Esophagus squamous epithelium (tissue), 5 donors: Measurements from ENCODE around the gene MAP4K4. TPM values are rescaled to one million over a fixed set of nuclear protein-coding genes. Genes with fewer than 3 reads are reported as not detected.
"Not testable (repeated sequence)": the region's sequence is repeated elsewhere in the genome, so short reads cannot be mapped to it uniquely, and the experiment has no call there.

ENCODE experiments used
- DNase-seq: peaks from one replicate; lab custom pipeline; 2025; lab: John Stamatoyannopoulos, UW
- H3K27ac ChIP-seq, 4 donors: fragments of 200-600 bp; sonication (generic); one replicate each; pipeline ENCODE4 v1.5.1; 2016 to 2019; ENCODE audit warnings: mild to moderate bottlenecking in 1 of 4
- H3K27me3 ChIP-seq, 4 donors: fragments of 200-600 bp; sonication (generic); 1 replicate in 3 of 4; 2 replicates in 1 of 4; pipeline versions ENCODE4 v1.5.1 to v1.6.0; 2017 to 2021; ENCODE audit warnings: antibody characterized with exemption in 1 of 4
- H3K36me3 ChIP-seq, 3 donors: fragments of 200-600 bp; sonication (generic); one replicate each; pipeline ENCODE4 v1.5.1; 2016 to 2019
- H3K4me1 ChIP-seq, 3 donors: fragments of 200-600 bp; sonication (generic); one replicate each; pipeline ENCODE4 v1.5.1; 2017 to 2019
- H3K4me3 ChIP-seq, 4 donors: fragments of 200-600 bp; sonication (generic); 1 replicate in 3 of 4; 2 replicates in 1 of 4; pipeline ENCODE4 v1.5.1; 2016 to 2019; ENCODE audit warnings: mild to moderate bottlenecking in 2 of 4, moderate library complexity in 1 of 4
- H3K9me3 ChIP-seq, 3 donors: fragments of 200-600 bp; sonication (generic); one replicate each; pipeline ENCODE4 v1.5.1; 2016 to 2019
- CTCF ChIP-seq, 6 experiments: fragments of 450-650 bp in 4 of 6; fragments of 200-600 bp in 2 of 6; sonication (generic) in 2 of 6; IDR thresholded peaks; one replicate each; pipeline ENCODE4 v1.5.1; 2016 to 2019; ENCODE audit warnings: antibody characterized with exemption in 6 of 6, mild to moderate bottlenecking in 4 of 6, moderate library complexity in 4 of 6
- POLR2A ChIP-seq, 4 donors: fragments of 450-650 bp; IDR thresholded peaks; one replicate each; pipeline ENCODE4 v1.6.1; 2017; ENCODE audit warnings: antibody characterized with exemption in 4 of 4, mild to moderate bottlenecking in 4 of 4, moderate library complexity in 3 of 4
- WGBS, 2 donors: methylation state at CpG; one replicate each; pipeline ENCODE4 v1.1.5; 2018; 5-methylcytosine and 5-hydroxymethylcytosine counted together
- intact Hi-C: fragments of 100-400 bp; cut with DNase I; formaldehyde crosslinking; loops from one replicate; pipeline ENCODE4 v1.15.0; 2022
- total RNA-seq, 4 donors: library from RNA; depleted of rRNA; stranded (reverse); fragments of >200 nt; gene quantifications; one replicate each; pipeline ENCODE4 v1.1.0, GENCODE V29; 2016
- donor health status: DM: yes; HTN: yes; CAD: no.

MAP4K4 gene
- total RNA-seq, 4 donors from 2014 or later = 46.0 to 121 (median 53.9) TPM

- intact Hi-C loops = no loop called here
- H3K27me3 ChIP-seq = no peaks in the 10 kb centered on the region
- H3K27ac ChIP-seq = peak overlapping the region in 2 of 4 donors; percentile 2 to 22
- no peak for DNase-seq
- no peaks in the 10 kb centered on the region for H3K9me3 ChIP-seq
- H3K4me1 ChIP-seq = peaks cover 0 to 87% (median 28%) of the 10 kb centered on the region in 3 donors
- H3K36me3 ChIP-seq = no peaks in the 10 kb centered on the region
- TF ChIP-seq CTCF (IDR thresholded peaks at IDR 0.05) = no peak
- no peak for TF ChIP-seq POLR2A (IDR thresholded peaks at IDR 0.05)
- WGBS, 2 donors = 74 to 91% methylated on average over 5 of the region's 5 CpGs
- H3K4me3 ChIP-seq = no peak overlapping the region
Measured at GRCh38 chr2:101771227-101771902, 73.9 kb downstream of the MAP4K4 start.

GRCh38 chr2:101771910-101772321 is 74.4 kb downstream of the MAP4K4 start:
- DNase-seq = no peak

GRCh38 chr2:101773137-101773536 is 75.6 kb downstream of the MAP4K4 start:
- no peaks in the 10 kb centered on the region for H3K36me3 ChIP-seq
- no peaks in the 10 kb centered on the region for H3K9me3 ChIP-seq
- WGBS, 2 donors = 81 to 85% methylated on average over 5 of the region's 5 CpGs
- intact Hi-C loops = no loop called here
- peaks cover 0 to 83% (median 20%) of the 10 kb centered on the region in 3 donors for H3K4me1 ChIP-seq
- DNase-seq = no peak
- TF ChIP-seq CTCF (IDR thresholded peaks at IDR 0.05) (no peak), POLR2A (IDR thresholded peaks at IDR 0.05) (no peak)
- no peak overlapping the region for H3K4me3 ChIP-seq
- H3K27ac ChIP-seq = no peak overlapping the region
- no peaks in the 10 kb centered on the region for H3K27me3 ChIP-seq

More at GRCh38 chr2:101771910-101772321, 74.4 kb downstream of the MAP4K4 start:
- intact Hi-C loops = no loop called here
- Histone ChIP-seq H3K9me3 (no peaks in the 10 kb centered on the region), H3K27me3 (no peaks in the 10 kb centered on the region), H3K27ac (no peak overlapping the region), H3K36me3 (no peaks in the 10 kb centered on the region), H3K4me3 (no peak overlapping the region), H3K4me1 (peaks cover 0 to 86% (median 24%) of the 10 kb centered on the region in 3 donors)
- 83 to 89% methylated on average over 2 of the region's 2 CpGs for WGBS, 2 donors
- TF ChIP-seq CTCF (IDR thresholded peaks at IDR 0.05) (no peak), POLR2A (IDR thresholded peaks at IDR 0.05) (no peak)

- H3K27me3 ChIP-seq, H3K27ac ChIP-seq, DNase-seq, H3K9me3 ChIP-seq, intact Hi-C loops, H3K36me3 ChIP-seq, H3K4me3 ChIP-seq: not testable (repeated sequence)
- WGBS, 2 donors = 82% methylated on average over 3 of the region's 3 CpGs
- H3K4me1 ChIP-seq = peaks cover 0 to 81% (median 18%) of the 10 kb centered on the region in 3 donors
Measured at GRCh38 chr2:101773961-101774360, 76.5 kb downstream of the MAP4K4 start.

- H3K36me3 ChIP-seq = no peaks in the 10 kb centered on the region
- intact Hi-C loops = no loop called here
- H3K4me1 ChIP-seq = peaks cover 0 to 81% (median 22%) of the 10 kb centered on the region in 3 donors
- no peaks in the 10 kb centered on the region for H3K9me3 ChIP-seq
- DNase-seq = no peak
- H3K4me3 ChIP-seq = no peak overlapping the region
- no peak for TF ChIP-seq POLR2A (IDR thresholded peaks at IDR 0.05)
- no peak for TF ChIP-seq CTCF (IDR thresholded peaks at IDR 0.05)
- H3K27me3 ChIP-seq = no peaks in the 10 kb centered on the region
- 93 to 97% methylated on average over 2 of the region's 2 CpGs for whole genome bisulfite sequencing, 2 donors
- no peak overlapping the region for H3K27ac ChIP-seq
Measured at GRCh38 chr2:101775092-101775491, 77.6 kb downstream of the MAP4K4 start.
